Liver (tissue), 9 donors: ENCODE results near the gene GNAI2. TPM values are rescaled to one million over a fixed set of nuclear protein-coding genes. Genes with fewer than 3 reads are reported as not detected.

Experiments used
- DNase-seq: peaks from one replicate; pipeline ENCODE4 v3.0.0-alpha.2; 2017; ENCODE audit warnings: low spot score
- H3K27ac ChIP-seq, 2 donors: one replicate each; pipeline ENCODE4 v1.7.0; 2013; ENCODE audit warnings: inconsistent platforms in 2 of 2, low read length in 2 of 2, control low read depth in 1 of 2, low read depth in 1 of 2, mild to moderate bottlenecking in 1 of 2
- H3K27me3 ChIP-seq, 4 donors: one replicate each; pipeline versions ENCODE4 v1.6.1 to v1.7.0; 2013; ENCODE audit warnings: low read length in 3 of 4, inconsistent platforms in 1 of 4, mild to moderate bottlenecking in 1 of 4, moderate library complexity in 1 of 4; ENCODE audit not compliant: control insufficient read depth in 4 of 4, insufficient read depth in 4 of 4
- H3K36me3 ChIP-seq, 4 donors: one replicate each; pipeline versions ENCODE4 v1.6.1 to v1.7.0; 2013; ENCODE audit warnings: low read length in 3 of 4, mild to moderate bottlenecking in 3 of 4, low read depth in 1 of 4, moderate library complexity in 1 of 4; ENCODE audit not compliant: control insufficient read depth in 4 of 4, insufficient read depth in 3 of 4
- H3K4me1 ChIP-seq, 4 donors: one replicate each; pipeline versions ENCODE4 v1.6.1 to v1.7.0; 2013; ENCODE audit warnings: low read length in 3 of 4, mild to moderate bottlenecking in 3 of 4, moderate library complexity in 1 of 4; ENCODE audit not compliant: control insufficient read depth in 4 of 4, insufficient read depth in 4 of 4
- H3K4me3 ChIP-seq, 3 donors: one replicate each; pipeline versions ENCODE4 v1.6.1 to v1.7.0; 2013; ENCODE audit warnings: low read length in 3 of 3, control low read depth in 1 of 3, low read depth in 1 of 3, mild to moderate bottlenecking in 1 of 3
- H3K9ac ChIP-seq, 2 donors: one replicate each; pipeline ENCODE4 v1.7.0; 2013; ENCODE audit warnings: low read length in 2 of 2, mild to moderate bottlenecking in 2 of 2, moderate library complexity in 2 of 2, control low read depth in 1 of 2, low read depth in 1 of 2
- H3K9me3 ChIP-seq, 4 donors: one replicate each; pipeline versions ENCODE4 v1.6.1 to v1.7.0; 2013; ENCODE audit warnings: low read length in 3 of 4; ENCODE audit not compliant: control insufficient read depth in 4 of 4
- EGR1 ChIP-seq, 2 donors: IDR thresholded peaks; 2 replicates each; pipeline ENCODE4 v1.6.1; 2016 to 2018; ENCODE audit warnings: antibody characterized with exemption in 2 of 2, low read depth in 2 of 2
- FOXA1 ChIP-seq: IDR thresholded peaks from 2 replicates; pipeline ENCODE4 v1.6.1; 2016; ENCODE audit warnings: antibody characterized with exemption
- GABPA ChIP-seq, 2 donors: IDR thresholded peaks in 1 of 2; conservative IDR thresholded peaks in 1 of 2; 2 replicates each; pipeline ENCODE4 v1.6.1; 2016; ENCODE audit warnings: antibody characterized with exemption in 2 of 2, mild to moderate bottlenecking in 1 of 2, moderate library complexity in 1 of 2
- HNF4A ChIP-seq, 2 donors: conservative IDR thresholded peaks; 2 replicates each; pipeline ENCODE4 v1.6.1; 2016; ENCODE audit warnings: antibody characterized with exemption in 2 of 2, mild to moderate bottlenecking in 2 of 2
- HNF4G ChIP-seq: IDR thresholded peaks from 2 replicates; pipeline ENCODE4 v1.6.1; 2016; ENCODE audit warnings: antibody characterized with exemption
- JUND ChIP-seq, 2 donors: IDR thresholded peaks; 2 replicates each; pipeline ENCODE4 v1.6.1; 2016; ENCODE audit warnings: antibody characterized with exemption in 2 of 2
- NR2F2 ChIP-seq: IDR thresholded peaks from 2 replicates; pipeline ENCODE4 v1.6.1; 2016; ENCODE audit warnings: antibody characterized with exemption
- RAD21 ChIP-seq, 2 donors: IDR thresholded peaks; 2 replicates each; pipeline ENCODE4 v1.6.1; 2016; ENCODE audit warnings: antibody characterized with exemption in 2 of 2, mild to moderate bottlenecking in 2 of 2
- RXRA ChIP-seq, 2 donors: IDR thresholded peaks; 2 replicates each; pipeline ENCODE4 v1.6.1; 2017 to 2018; ENCODE audit warnings: antibody characterized with exemption in 2 of 2, mild to moderate bottlenecking in 1 of 2
- YY1 ChIP-seq: IDR thresholded peaks from 2 replicates; pipeline ENCODE4 v1.6.1; 2016; ENCODE audit warnings: antibody characterized with exemption, mild to moderate bottlenecking
- WGBS: extraction: QIAGEN DNeasy Blood & Tissue Kit; methylation state at CpG from one replicate; pipeline ENCODE4 v1.1.7; 2013; 5-methylcytosine and 5-hydroxymethylcytosine counted together
- polyA plus RNA-seq, 2 donors: library from polyadenylated mRNA; stranded (reverse) in 1 of 2; unstranded in 1 of 2; fragments of 200-250 nt in 1 of 2; fragments of >200 nt in 1 of 2; fragmentation: Nextera tagmentation in 1 of 2; extraction: Ambion mirVana in 1 of 2; gene quantifications; one replicate each; pipeline versions ENCODE4 v1.2.1 to v1.2.3, GENCODE V29; 2013 to 2015
- total RNA-seq, 2 donors: library from RNA; depleted of rRNA; stranded (reverse); fragments of >200 nt; gene quantifications; one replicate each; pipeline ENCODE4 v1.2.3, GENCODE V29; 2014
- TF ChIP-seq, protein P1 (sequence below): fragments of 150-350 bp; IDR thresholded peaks from 2 replicates; pipeline ENCODE4 v1.5.1; 2017; ENCODE audit warnings: improper control_type of control experiment, low read depth, low read length; ENCODE audit not compliant: missing input control
- TF ChIP-seq, protein P2 (sequence below): IDR thresholded peaks from 2 replicates; pipeline ENCODE4 v1.6.1; 2016; ENCODE audit warnings: antibody characterized with exemption
- TF ChIP-seq, protein P3 (sequence below): IDR thresholded peaks from 2 replicates; pipeline ENCODE4 v1.6.1; 2016; ENCODE audit warnings: antibody characterized with exemption, mild to moderate bottlenecking
- TF ChIP-seq, protein P4 (sequence below): IDR thresholded peaks from 2 replicates; pipeline ENCODE4 v1.6.1; 2016; ENCODE audit warnings: antibody characterized with exemption
- TF ChIP-seq, protein P5 (sequence below): IDR thresholded peaks from 2 replicates; pipeline ENCODE4 v1.6.1; 2016; ENCODE audit warnings: antibody characterized with exemption
- donor health status: healthy.
- donor health status: healthy.
- donor health status: healthy.
- donor health status: healthy.
- donor health status: healthy.

Gene GNAI2
- total and polyA plus RNA-seq, 4 donors: 58.3 to 86.3 (median 62.3) TPM

DNA sequence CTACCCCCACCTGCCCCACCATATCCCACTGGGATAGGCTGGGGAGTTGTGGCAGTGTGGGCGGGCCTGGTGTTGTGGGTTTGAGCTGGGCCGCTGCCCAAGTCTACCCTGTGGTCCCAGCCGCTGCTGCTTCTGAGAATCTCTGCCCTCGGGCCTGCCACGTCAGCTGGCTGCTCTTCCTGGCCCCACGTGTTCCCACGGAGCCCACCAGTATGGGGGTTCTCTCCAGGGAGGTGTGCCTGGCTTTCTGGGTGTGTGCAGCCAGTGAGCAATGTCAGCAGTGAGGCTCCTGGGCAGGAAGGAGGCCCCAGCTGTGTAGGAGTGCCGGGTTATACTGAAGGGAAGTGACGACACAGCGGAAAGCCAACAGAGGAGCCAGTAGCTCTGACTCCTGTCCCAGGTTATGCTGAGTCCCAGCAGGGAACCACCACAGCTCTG is 10.5 kb downstream of the GNAI2 start:
- Histone ChIP-seq H3K4me3 (no peak overlapping the region), H3K4me1 (peaks cover 7 to 84% (median 65%) of the 10 kb centered on the region in 4 donors), H3K9ac (no peak overlapping the region), H3K9me3 (no peaks in the 10 kb centered on the region), H3K27ac (peak overlapping the region; percentile 72 to 77), H3K36me3 (no peaks in the 10 kb centered on the region), H3K27me3 (no peaks in the 10 kb centered on the region)
- DNase-seq: no peak
- TF ChIP-seq HNF4A (conservative IDR thresholded peaks at IDR 0.05) (no peak), GABPA (IDR thresholded peaks at IDR 0.05 in 1 of 2, conservative IDR thresholded peaks at IDR 0.05 in 1 of 2) (peak in 1 of 2 donors; percentile 58), RXRA (IDR thresholded peaks at IDR 0.05) (no peak)
- TF ChIP-seq, protein P1, sequence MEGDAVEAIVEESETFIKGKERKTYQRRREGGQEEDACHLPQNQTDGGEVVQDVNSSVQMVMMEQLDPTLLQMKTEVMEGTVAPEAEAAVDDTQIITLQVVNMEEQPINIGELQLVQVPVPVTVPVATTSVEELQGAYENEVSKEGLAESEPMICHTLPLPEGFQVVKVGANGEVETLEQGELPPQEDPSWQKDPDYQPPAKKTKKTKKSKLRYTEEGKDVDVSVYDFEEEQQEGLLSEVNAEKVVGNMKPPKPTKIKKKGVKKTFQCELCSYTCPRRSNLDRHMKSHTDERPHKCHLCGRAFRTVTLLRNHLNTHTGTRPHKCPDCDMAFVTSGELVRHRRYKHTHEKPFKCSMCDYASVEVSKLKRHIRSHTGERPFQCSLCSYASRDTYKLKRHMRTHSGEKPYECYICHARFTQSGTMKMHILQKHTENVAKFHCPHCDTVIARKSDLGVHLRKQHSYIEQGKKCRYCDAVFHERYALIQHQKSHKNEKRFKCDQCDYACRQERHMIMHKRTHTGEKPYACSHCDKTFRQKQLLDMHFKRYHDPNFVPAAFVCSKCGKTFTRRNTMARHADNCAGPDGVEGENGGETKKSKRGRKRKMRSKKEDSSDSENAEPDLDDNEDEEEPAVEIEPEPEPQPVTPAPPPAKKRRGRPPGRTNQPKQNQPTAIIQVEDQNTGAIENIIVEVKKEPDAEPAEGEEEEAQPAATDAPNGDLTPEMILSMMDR: no peak
- TF ChIP-seq, protein P2, sequence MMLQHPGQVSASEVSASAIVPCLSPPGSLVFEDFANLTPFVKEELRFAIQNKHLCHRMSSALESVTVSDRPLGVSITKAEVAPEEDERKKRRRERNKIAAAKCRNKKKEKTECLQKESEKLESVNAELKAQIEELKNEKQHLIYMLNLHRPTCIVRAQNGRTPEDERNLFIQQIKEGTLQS: no peak
- 50% methylated on average over 10 of the region's 10 CpGs for WGBS

DNA sequence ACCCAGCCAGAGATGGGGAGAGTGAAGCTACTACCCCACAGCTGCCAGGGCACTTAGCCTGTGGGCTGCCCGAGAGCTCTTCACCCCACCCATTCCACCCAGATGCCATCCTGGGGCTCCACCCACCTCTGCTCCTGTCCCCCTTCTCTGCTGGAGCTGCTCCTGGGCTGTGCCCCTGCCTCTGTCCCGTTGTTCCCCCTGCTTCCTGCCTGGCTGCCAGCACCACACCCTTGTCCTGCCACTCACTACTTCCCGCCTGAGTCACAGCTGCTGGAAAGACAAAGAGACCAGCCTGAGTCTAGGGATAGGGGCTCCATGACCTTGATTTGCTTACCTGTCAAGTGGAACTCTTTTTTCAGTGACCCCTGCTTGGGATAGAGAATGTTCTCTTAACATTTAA is 12.4 kb downstream of the GNAI2 start:
- Histone ChIP-seq H3K4me3 (no peak overlapping the region), H3K36me3 (peaks cover 0 to 9% (median 5%) of the 10 kb centered on the region in 4 donors), H3K9me3 (no peaks in the 10 kb centered on the region), H3K27me3 (no peaks in the 10 kb centered on the region), H3K9ac (no peak overlapping the region), H3K4me1 (peaks cover 6 to 72% (median 53%) of the 10 kb centered on the region in 4 donors), H3K27ac (peak overlapping the region; percentile 5 to 74)
- TF ChIP-seq FOXA1: no peak
- no peak for TF ChIP-seq JUND (IDR thresholded peaks at IDR 0.05)
- TF ChIP-seq HNF4A (conservative IDR thresholded peaks at IDR 0.05): no peak
- TF ChIP-seq GABPA (IDR thresholded peaks at IDR 0.05 in 1 of 2, conservative IDR thresholded peaks at IDR 0.05 in 1 of 2): no peak
- WGBS: 45% methylated on average over 3 of the region's 3 CpGs
- DNase-seq: no peak

DNA sequence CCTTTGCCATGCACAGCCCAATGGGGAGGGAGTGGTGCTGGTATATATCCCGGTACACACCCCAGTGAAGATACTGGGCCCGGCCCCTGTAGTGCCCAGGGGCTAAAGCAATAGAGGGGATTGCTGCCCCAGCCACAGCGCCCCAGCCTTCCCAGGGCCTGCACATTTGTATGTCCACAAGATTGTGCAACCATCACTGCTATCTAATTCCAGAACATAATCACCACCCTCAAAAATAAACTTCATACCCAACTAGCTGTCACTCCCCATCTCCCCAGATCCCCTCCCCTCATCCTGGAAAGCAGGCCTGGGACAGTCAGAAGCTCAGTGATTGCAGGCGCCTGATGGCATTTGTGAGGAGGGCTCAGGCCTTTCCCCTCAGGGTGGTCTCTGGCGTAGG is 13.5 kb downstream of the GNAI2 start:
- peaks cover 0 to 9% (median 5%) of the 10 kb centered on the region in 4 donors for H3K36me3 ChIP-seq
- H3K4me3 ChIP-seq: no peak overlapping the region
- TF ChIP-seq, protein P1: no peak
- TF ChIP-seq RAD21 (IDR thresholded peaks at IDR 0.05) (no peak), HNF4A (conservative IDR thresholded peaks at IDR 0.05) (no peak), HNF4G (no peak), NR2F2 (no peak), EGR1 (IDR thresholded peaks at IDR 0.05; ENCODE audit: low read depth in 2 of 2) (no peak), JUND (IDR thresholded peaks at IDR 0.05) (no peak), RXRA (IDR thresholded peaks at IDR 0.05) (no peak), GABPA (IDR thresholded peaks at IDR 0.05 in 1 of 2, conservative IDR thresholded peaks at IDR 0.05 in 1 of 2) (no peak), YY1 (no peak)
- TF ChIP-seq, protein P2: no peak
- TF ChIP-seq, protein P3, sequence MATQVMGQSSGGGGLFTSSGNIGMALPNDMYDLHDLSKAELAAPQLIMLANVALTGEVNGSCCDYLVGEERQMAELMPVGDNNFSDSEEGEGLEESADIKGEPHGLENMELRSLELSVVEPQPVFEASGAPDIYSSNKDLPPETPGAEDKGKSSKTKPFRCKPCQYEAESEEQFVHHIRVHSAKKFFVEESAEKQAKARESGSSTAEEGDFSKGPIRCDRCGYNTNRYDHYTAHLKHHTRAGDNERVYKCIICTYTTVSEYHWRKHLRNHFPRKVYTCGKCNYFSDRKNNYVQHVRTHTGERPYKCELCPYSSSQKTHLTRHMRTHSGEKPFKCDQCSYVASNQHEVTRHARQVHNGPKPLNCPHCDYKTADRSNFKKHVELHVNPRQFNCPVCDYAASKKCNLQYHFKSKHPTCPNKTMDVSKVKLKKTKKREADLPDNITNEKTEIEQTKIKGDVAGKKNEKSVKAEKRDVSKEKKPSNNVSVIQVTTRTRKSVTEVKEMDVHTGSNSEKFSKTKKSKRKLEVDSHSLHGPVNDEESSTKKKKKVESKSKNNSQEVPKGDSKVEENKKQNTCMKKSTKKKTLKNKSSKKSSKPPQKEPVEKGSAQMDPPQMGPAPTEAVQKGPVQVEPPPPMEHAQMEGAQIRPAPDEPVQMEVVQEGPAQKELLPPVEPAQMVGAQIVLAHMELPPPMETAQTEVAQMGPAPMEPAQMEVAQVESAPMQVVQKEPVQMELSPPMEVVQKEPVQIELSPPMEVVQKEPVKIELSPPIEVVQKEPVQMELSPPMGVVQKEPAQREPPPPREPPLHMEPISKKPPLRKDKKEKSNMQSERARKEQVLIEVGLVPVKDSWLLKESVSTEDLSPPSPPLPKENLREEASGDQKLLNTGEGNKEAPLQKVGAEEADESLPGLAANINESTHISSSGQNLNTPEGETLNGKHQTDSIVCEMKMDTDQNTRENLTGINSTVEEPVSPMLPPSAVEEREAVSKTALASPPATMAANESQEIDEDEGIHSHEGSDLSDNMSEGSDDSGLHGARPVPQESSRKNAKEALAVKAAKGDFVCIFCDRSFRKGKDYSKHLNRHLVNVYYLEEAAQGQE: no peak
- TF ChIP-seq, protein P4, sequence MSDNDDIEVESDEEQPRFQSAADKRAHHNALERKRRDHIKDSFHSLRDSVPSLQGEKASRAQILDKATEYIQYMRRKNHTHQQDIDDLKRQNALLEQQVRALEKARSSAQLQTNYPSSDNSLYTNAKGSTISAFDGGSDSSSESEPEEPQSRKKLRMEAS: no peak
- TF ChIP-seq, protein P5, sequence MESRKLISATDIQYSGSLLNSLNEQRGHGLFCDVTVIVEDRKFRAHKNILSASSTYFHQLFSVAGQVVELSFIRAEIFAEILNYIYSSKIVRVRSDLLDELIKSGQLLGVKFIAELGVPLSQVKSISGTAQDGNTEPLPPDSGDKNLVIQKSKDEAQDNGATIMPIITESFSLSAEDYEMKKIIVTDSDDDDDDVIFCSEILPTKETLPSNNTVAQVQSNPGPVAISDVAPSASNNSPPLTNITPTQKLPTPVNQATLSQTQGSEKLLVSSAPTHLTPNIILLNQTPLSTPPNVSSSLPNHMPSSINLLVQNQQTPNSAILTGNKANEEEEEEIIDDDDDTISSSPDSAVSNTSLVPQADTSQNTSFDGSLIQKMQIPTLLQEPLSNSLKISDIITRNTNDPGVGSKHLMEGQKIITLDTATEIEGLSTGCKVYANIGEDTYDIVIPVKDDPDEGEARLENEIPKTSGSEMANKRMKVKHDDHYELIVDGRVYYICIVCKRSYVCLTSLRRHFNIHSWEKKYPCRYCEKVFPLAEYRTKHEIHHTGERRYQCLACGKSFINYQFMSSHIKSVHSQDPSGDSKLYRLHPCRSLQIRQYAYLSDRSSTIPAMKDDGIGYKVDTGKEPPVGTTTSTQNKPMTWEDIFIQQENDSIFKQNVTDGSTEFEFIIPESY: no peak
- H3K9ac ChIP-seq: no peak overlapping the region
- WGBS: 87% methylated on average over 5 of the region's 5 CpGs
- no peak for DNase-seq
- H3K27ac ChIP-seq: peak overlapping the region; percentile 11 to 15
- H3K9me3 ChIP-seq: no peaks in the 10 kb centered on the region
- H3K4me1 ChIP-seq: peaks cover 11 to 75% (median 57%) of the 10 kb centered on the region in 4 donors
- H3K27me3 ChIP-seq: no peaks in the 10 kb centered on the region
